ENCODE measurements around the gene ACKR2.

ACKR2 gene

GRCh38 chr3:42867138-42867537 is 57.9 kb downstream of the ACKR2 start:
- Mint-ChIP-seq H3K4me1 (ENCODE audit: low read depth in 2 of 2) (no peaks in the 10 kb centered on the region), H3K4me3 (no peak overlapping the region), H3K27me3 (peaks cover 1 to 13% of the 10 kb centered on the region in 2 donors), H3K9me3 (no peaks in the 10 kb centered on the region), H3K36me3 (ENCODE audit: insufficient read depth) (no peaks in the 10 kb centered on the region), H3K27ac (no peak overlapping the region)
- ATAC-seq (replicated peaks) (no peak), DNase-seq (no peak)

- Mint-ChIP-seq H3K4me3 (no peak overlapping the region), H3K27ac (no peak overlapping the region), H3K36me3 (ENCODE audit: insufficient read depth) (no peaks in the 10 kb centered on the region), H3K27me3 (peaks cover 9 to 24% of the 10 kb centered on the region in 2 donors), H3K4me1 (ENCODE audit: low read depth in 2 of 2) (no peaks in the 10 kb centered on the region), H3K9me3 (no peaks in the 10 kb centered on the region)
- DNase-seq, result no peak
- no peak for ATAC-seq (replicated peaks)
Measured at GRCh38 chr3:42868841-42869240, 59.6 kb downstream of the ACKR2 start.

GRCh38 chr3:42871592-42872196 is 62.4 kb downstream of the ACKR2 start:
- no peak overlapping the region for H3K27ac Mint-ChIP-seq
- H3K27me3 Mint-ChIP-seq, result peaks cover 9 to 28% of the 10 kb centered on the region in 2 donors
- H3K9me3 Mint-ChIP-seq, result no peaks in the 10 kb centered on the region
- H3K36me3 Mint-ChIP-seq (ENCODE audit: insufficient read depth), result no peaks in the 10 kb centered on the region
- no peaks in the 10 kb centered on the region for H3K4me1 Mint-ChIP-seq (ENCODE audit: low read depth in 2 of 2)
- ATAC-seq (replicated peaks) (no peak), DNase-seq (no peak)
- H3K4me3 Mint-ChIP-seq, result no peak overlapping the region

GRCh38 chr3:42872718-42873117 is 63.5 kb downstream of the ACKR2 start:
- ATAC-seq (replicated peaks) (no peak), DNase-seq (no peak)
- no peaks in the 10 kb centered on the region for H3K4me1 Mint-ChIP-seq (ENCODE audit: low read depth in 2 of 2)
- H3K9me3 Mint-ChIP-seq, result no peaks in the 10 kb centered on the region
- H3K27me3 Mint-ChIP-seq, result peaks cover 9 to 28% of the 10 kb centered on the region in 2 donors
- H3K27ac Mint-ChIP-seq, result no peak overlapping the region
- H3K4me3 Mint-ChIP-seq, result no peak overlapping the region
- H3K36me3 Mint-ChIP-seq (ENCODE audit: insufficient read depth), result no peaks in the 10 kb centered on the region

DNA sequence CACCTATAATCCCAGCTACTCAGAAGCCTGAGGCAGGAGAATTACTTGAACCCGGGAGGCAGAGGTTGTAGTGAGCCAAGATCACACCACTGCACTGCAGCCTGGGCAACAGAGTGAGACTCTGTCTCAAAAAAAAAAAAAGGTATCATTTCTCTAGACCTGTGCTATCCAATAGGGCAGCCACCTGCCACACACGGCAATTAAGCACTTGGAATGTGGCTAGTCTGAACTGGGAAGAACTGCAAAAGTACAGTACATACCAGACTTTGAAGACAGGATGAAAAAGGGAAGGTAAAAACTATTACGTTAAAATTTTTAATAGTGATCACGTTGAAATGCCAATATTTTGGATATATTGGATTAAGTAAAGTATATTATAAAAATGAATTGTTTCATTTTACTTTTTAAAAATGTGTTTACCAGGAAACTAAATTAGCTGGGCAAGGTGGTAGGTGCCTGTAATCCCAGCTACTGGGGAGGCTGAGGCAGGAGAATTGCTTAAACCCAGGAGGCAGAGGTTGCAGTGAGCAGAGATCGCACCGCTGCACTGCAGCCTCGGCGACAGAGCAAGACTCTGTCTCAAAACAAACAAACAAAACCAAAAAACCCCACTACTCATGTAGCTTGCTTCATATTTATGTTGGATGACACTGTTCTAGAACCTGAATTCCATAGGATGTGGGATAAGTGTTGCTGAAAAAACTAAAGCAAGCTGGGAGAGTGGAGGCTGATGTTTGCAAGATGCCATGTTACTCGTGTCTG is 64.2 kb downstream of the ACKR2 start:
- Mint-ChIP-seq H3K27me3 (peaks cover 9 to 28% of the 10 kb centered on the region in 2 donors), H3K36me3 (ENCODE audit: insufficient read depth) (no peaks in the 10 kb centered on the region), H3K4me3 (no peak overlapping the region), H3K27ac (no peak overlapping the region), H3K4me1 (ENCODE audit: low read depth in 2 of 2) (no peaks in the 10 kb centered on the region), H3K9me3 (no peaks in the 10 kb centered on the region)
- DNase-seq, result no peak
- no peak for ATAC-seq (replicated peaks)

DNA sequence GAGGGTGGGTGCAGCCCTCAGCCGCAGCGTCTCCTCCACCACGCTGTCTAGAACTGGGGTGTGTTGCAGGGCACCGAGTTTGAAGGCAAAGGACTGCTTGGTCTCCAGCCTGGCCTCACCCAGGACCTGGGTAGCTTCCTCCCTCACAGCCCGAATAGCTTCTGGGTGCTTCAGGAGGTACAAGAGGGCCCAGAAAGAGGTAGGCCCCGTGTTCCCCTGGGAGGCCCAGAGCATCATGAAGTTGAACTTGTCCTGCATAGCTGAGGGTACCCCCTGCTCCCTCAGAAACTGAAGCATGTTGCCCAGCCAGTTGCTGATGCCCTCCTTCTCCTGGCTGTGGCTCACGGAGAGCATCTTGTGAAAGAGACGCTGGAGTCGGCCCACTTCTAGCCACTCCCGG is 65.5 kb downstream of the ACKR2 start:
- Mint-ChIP-seq H3K4me3 (no peak overlapping the region), H3K9me3 (no peaks in the 10 kb centered on the region), H3K27me3 (peaks cover 9 to 19% of the 10 kb centered on the region in 2 donors), H3K27ac (no peak overlapping the region), H3K36me3 (ENCODE audit: insufficient read depth) (no peaks in the 10 kb centered on the region), H3K4me1 (ENCODE audit: low read depth in 2 of 2) (no peaks in the 10 kb centered on the region)
- ATAC-seq (replicated peaks) (no peak), DNase-seq (no peak)

GRCh38 chr3:42875325-42876151 is 66.3 kb downstream of the ACKR2 start, which contains the start of gene CYP8B1:
TSS of gene CYP8B1 (minus strand) at chr3:42875879. CDS start at chr3:42875816, 63 bp downstream.
- no peak for ATAC-seq (replicated peaks)
- no peaks in the 10 kb centered on the region for H3K9me3 Mint-ChIP-seq
- H3K27me3 Mint-ChIP-seq, result peaks cover 9 to 19% of the 10 kb centered on the region in 2 donors
- H3K4me1 Mint-ChIP-seq (ENCODE audit: low read depth in 2 of 2), result peaks cover 2 to 4% of the 10 kb centered on the region in 2 donors
- no peak for DNase-seq
- no peak within 1 kb of the TSS for H3K27ac Mint-ChIP-seq
- H3K36me3 Mint-ChIP-seq (ENCODE audit: insufficient read depth), result no peaks in the 10 kb centered on the region
- H3K4me3 Mint-ChIP-seq, result no peak within 1 kb of the TSS

GRCh38 chr3:42876401-42876800 is 67.2 kb downstream of the ACKR2 start:
- ATAC-seq (replicated peaks), result no peak

DNA sequence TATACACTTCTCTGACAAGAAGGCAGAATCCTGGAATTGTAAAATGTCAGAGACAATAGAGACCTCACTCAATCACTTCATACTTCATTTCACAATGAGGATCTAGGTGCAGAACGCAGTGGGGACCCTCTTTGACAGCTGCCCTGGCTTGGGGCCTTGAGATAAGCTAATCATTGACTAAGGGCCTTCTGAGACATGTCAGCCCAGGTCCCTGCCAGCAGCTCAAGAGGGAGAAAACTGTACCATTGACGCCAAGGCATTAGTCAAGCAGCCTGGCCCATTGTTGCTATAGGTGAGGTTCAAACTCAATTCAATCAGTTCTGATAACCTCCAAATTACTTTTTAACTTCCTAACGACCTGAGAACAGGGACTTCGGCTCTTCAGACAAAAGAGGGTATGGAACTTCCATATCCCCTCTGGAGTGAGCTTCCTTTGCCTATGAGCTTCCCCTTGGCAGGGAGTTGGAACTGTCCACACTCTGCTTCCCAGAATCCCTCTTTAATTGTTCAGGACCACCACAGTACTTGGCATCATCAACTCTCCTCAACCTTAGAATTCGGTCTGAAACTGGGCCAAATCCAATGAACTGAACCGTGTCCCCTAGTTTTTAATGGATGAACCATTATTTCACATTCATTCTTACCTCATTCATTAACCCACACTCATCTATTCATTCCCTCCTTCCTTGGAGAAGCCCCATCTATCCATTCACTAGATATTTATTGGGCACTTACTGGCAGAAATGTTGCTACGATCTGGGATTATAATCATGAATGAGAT is 67.9 kb downstream of the ACKR2 start:
- H3K4me3 Mint-ChIP-seq, result no peak overlapping the region
- ATAC-seq (replicated peaks), result no peak
- H3K36me3 Mint-ChIP-seq (ENCODE audit: insufficient read depth), result no peaks in the 10 kb centered on the region
- DNase-seq, result no peak
- H3K9me3 Mint-ChIP-seq, result no peaks in the 10 kb centered on the region
- peaks cover 8 to 15% of the 10 kb centered on the region in 2 donors for H3K27me3 Mint-ChIP-seq
- peaks cover 8 to 12% of the 10 kb centered on the region in 2 donors for H3K4me1 Mint-ChIP-seq (ENCODE audit: low read depth in 2 of 2)
- H3K27ac Mint-ChIP-seq, result no peak overlapping the region

More at GRCh38 chr3:42876401-42876800, 67.2 kb downstream of the ACKR2 start:
- DNase-seq, result no peak
- no peaks in the 10 kb centered on the region for H3K36me3 Mint-ChIP-seq (ENCODE audit: insufficient read depth)
- H3K9me3 Mint-ChIP-seq, result no peaks in the 10 kb centered on the region
- peaks cover 9 to 19% of the 10 kb centered on the region in 2 donors for H3K27me3 Mint-ChIP-seq
- H3K4me1 Mint-ChIP-seq (ENCODE audit: low read depth in 2 of 2), result peaks cover 7 to 10% of the 10 kb centered on the region in 2 donors
- H3K4me3 Mint-ChIP-seq, result no peak overlapping the region
- no peak overlapping the region for H3K27ac Mint-ChIP-seq

GRCh38 chr3:42877881-42878280 is 68.6 kb downstream of the ACKR2 start:
- ATAC-seq (replicated peaks), result no peak
- H3K4me3 Mint-ChIP-seq, result no peak overlapping the region

GRCh38 chr3:42880183-42880582 is 70.9 kb downstream of the ACKR2 start:
- ATAC-seq (replicated peaks), result no peak
- Mint-ChIP-seq H3K4me1 (ENCODE audit: low read depth in 2 of 2) (peaks cover 8 to 12% of the 10 kb centered on the region in 2 donors), H3K36me3 (ENCODE audit: insufficient read depth) (no peaks in the 10 kb centered on the region), H3K4me3 (peak overlapping the region; percentile 67 to 84), H3K27ac (peak overlapping the region in 1 of 2 donors; percentile 94), H3K27me3 (peaks cover 3 to 6% of the 10 kb centered on the region in 2 donors), H3K9me3 (no peaks in the 10 kb centered on the region)
- no peak for DNase-seq

More at GRCh38 chr3:42877881-42878280, 68.6 kb downstream of the ACKR2 start:
- Mint-ChIP-seq H3K9me3 (no peaks in the 10 kb centered on the region), H3K27me3 (peaks cover under 1 to 8% of the 10 kb centered on the region in 2 donors), H3K27ac (no peak overlapping the region), H3K36me3 (ENCODE audit: insufficient read depth) (no peaks in the 10 kb centered on the region), H3K4me1 (ENCODE audit: low read depth in 2 of 2) (peaks cover 8 to 12% of the 10 kb centered on the region in 2 donors)
- DNase-seq, result no peak

- Mint-ChIP-seq H3K36me3 (ENCODE audit: insufficient read depth) (no peaks in the 10 kb centered on the region), H3K27me3 (peaks cover 6 to 12% of the 10 kb centered on the region in 2 donors), H3K9me3 (no peaks in the 10 kb centered on the region), H3K4me3 (peak overlapping the region; percentile 67 to 84), H3K4me1 (ENCODE audit: low read depth in 2 of 2) (peaks cover 8 to 12% of the 10 kb centered on the region in 2 donors), H3K27ac (peak overlapping the region; percentile 29 to 94)
- DNase-seq (peak; percentile 80 to 82 (median 80)), ATAC-seq (replicated peaks) (peak; percentile 98)
Measured at GRCh38 chr3:42880601-42881451, 71.6 kb downstream of the ACKR2 start.
